SK-N-SH (cell line): ENCODE measurements around the gene MAGI2. TPM values are rescaled to one million over a fixed set of nuclear protein-coding genes. Genes with fewer than 3 reads are reported as not detected.

Experiments used
- CTCF ChIA-PET: fragments of 300-600, 350-600 bp; formaldehyde crosslinking; extraction: SDS; loops from one replicate; lab custom pipeline; 2021; lab: Yijun Ruan, JAX
- POLR2A ChIA-PET: fragments of 350-600 bp; sonication (Branson Sonifier 250); formaldehyde crosslinking; extraction: SDS; loops from one replicate; lab custom pipeline; 2020; ENCODE audit warnings: antibody characterized with exemption, inconsistent platforms; lab: Yijun Ruan, JAX
- DNase-seq: peaks from one replicate; pipeline ENCODE4 v3.0.0; 2012
- H2AFZ ChIP-seq: fragments of 200-600 bp; sonication (generic); 2 replicates; pipeline ENCODE4 v1.8.1; 2016; ENCODE audit warnings: antibody characterized with exemption, mild to moderate bottlenecking, low read depth
- H3F3A ChIP-seq: fragments of 200-600 bp; sonication (generic); replicated peaks from 2 replicates; pipeline ENCODE3; 2016; ENCODE audit warnings: antibody characterized with exemption, mild to moderate bottlenecking; ENCODE audit not compliant: insufficient read depth
- H3K27ac ChIP-seq, 2 experiments: fragments of 200-500 bp in 1 of 2; fragments of 200-600 bp in 1 of 2; sonication (Bioruptor generic) in 1 of 2; sonication (generic), shearing (Covaris generic) in 1 of 2; 2 replicates each; pipeline versions ENCODE4 v1.5.1 to v1.6.1; 2014 to 2016; ENCODE audit warnings: low read depth in 2 of 2, inconsistent platforms in 1 of 2, low read length in 1 of 2, mild to moderate bottlenecking in 1 of 2, mixed read lengths in 1 of 2
- H3K27me3 ChIP-seq: fragments of 200-600 bp; sonication (generic), shearing (Covaris generic); 2 replicates; pipeline ENCODE4 v1.6.1; 2016; ENCODE audit warnings: mixed run types; ENCODE audit not compliant: insufficient read depth
- H3K36me3 ChIP-seq, 2 experiments: fragments of 200-500 bp in 1 of 2; fragments of 200-600 bp in 1 of 2; sonication (Bioruptor generic) in 1 of 2; sonication (generic) in 1 of 2; replicated peaks in 1 of 2; 2 replicates each; pipeline versions ENCODE3 to v1.5.1; 2014 to 2016; ENCODE audit warnings: low read length in 1 of 2, mild to moderate bottlenecking in 1 of 2; ENCODE audit not compliant: insufficient read depth in 2 of 2, control insufficient read depth in 1 of 2
- H3K4me1 ChIP-seq, 2 experiments: fragments of 200-500 bp in 1 of 2; fragments of 200-600 bp in 1 of 2; sonication (Bioruptor generic) in 1 of 2; sonication (generic), shearing (Covaris generic) in 1 of 2; 2 replicates each; pipeline versions ENCODE4 v1.5.1 to v1.6.1; 2014 to 2016; ENCODE audit warnings: low read depth in 1 of 2, low read length in 1 of 2, mixed run types in 1 of 2; ENCODE audit not compliant: insufficient read depth in 2 of 2, control insufficient read depth in 1 of 2
- H3K4me2 ChIP-seq: fragments of 200-600 bp; sonication (generic), shearing (Covaris generic); 2 replicates; pipeline ENCODE4 v1.6.1; 2017; ENCODE audit warnings: mixed run types
- H3K4me3 ChIP-seq, 2 experiments: fragments of 200-500 bp in 1 of 2; fragments of 200-600 bp in 1 of 2; sonication (Bioruptor generic) in 1 of 2; sonication (generic), shearing (Covaris generic) in 1 of 2; 2 replicates each; pipeline versions ENCODE4 v1.5.1 to v1.8.1; 2014 to 2016; ENCODE audit warnings: low read depth in 2 of 2, inconsistent platforms in 1 of 2, low read length in 1 of 2, mild to moderate bottlenecking in 1 of 2, mixed read lengths in 1 of 2, moderate library complexity in 1 of 2
- H3K79me2 ChIP-seq: fragments of 200-600 bp; sonication (generic); 2 replicates; pipeline ENCODE4 v1.8.1; 2017; ENCODE audit warnings: mild to moderate bottlenecking; ENCODE audit not compliant: insufficient read depth
- H3K9ac ChIP-seq: fragments of 200-600 bp; sonication (generic); 2 replicates; pipeline ENCODE4 v1.6.1; 2017; ENCODE audit warnings: mixed run types
- H3K9me2 ChIP-seq: fragments of 200-600 bp; sonication (generic); 2 replicates; pipeline ENCODE4 v1.6.1; 2017; ENCODE audit warnings: mixed run types
- H3K9me3 ChIP-seq: fragments of 200-600 bp; sonication (generic); 2 replicates; pipeline ENCODE4 v1.6.1; 2017; ENCODE audit warnings: mixed run types, mild to moderate bottlenecking, moderate library complexity
- H4K20me1 ChIP-seq: fragments of 200-600 bp; sonication (generic); 2 replicates; pipeline ENCODE4 v1.6.1; 2017; ENCODE audit warnings: mild to moderate bottlenecking, mixed run types; ENCODE audit not compliant: insufficient read depth
- CTCF ChIP-seq: fragments of 200-600 bp; sonication (generic); IDR thresholded peaks from 2 replicates; pipeline ENCODE4 v1.6.1; 2017; ENCODE audit warnings: antibody characterized with exemption, mild to moderate bottlenecking, moderate library complexity
- EP300 ChIP-seq, 2 experiments: IDR thresholded peaks; 2 replicates each; pipeline versions ENCODE4 v1.4.0 to v1.6.1; 2012; ENCODE audit warnings: borderline replicate concordance in 1 of 2, low read depth in 1 of 2, low read length in 1 of 2
- EZH2phosphoT487 ChIP-seq: fragments of 200-600 bp; sonication (generic); IDR thresholded peaks from 2 replicates; pipeline ENCODE4 v1.6.1; 2017; ENCODE audit warnings: low read depth, mixed run types, mild to moderate bottlenecking, antibody characterized with exemption, moderate library complexity, borderline replicate concordance
- FOSL2 ChIP-seq: IDR thresholded peaks from 2 replicates; pipeline ENCODE4 v1.4.0; 2012; ENCODE audit warnings: low read depth, mild to moderate bottlenecking, moderate library complexity, borderline replicate concordance
- FOXJ3 ChIP-seq: sonication (generic); formaldehyde crosslinking; IDR thresholded peaks from 2 replicates; pipeline ENCODE4 v1.5.1; 2020; ENCODE audit warnings: mild to moderate bottlenecking, missing genetic modification reagents
- GABPA ChIP-seq: IDR thresholded peaks from 2 replicates; pipeline ENCODE4 v1.4.0; 2012; ENCODE audit warnings: low read depth, mild to moderate bottlenecking
- GATA2 ChIP-seq: sonication (generic); formaldehyde crosslinking; IDR thresholded peaks from 2 replicates; pipeline ENCODE4 v1.5.0; 2020; ENCODE audit warnings: mild to moderate bottlenecking, missing genetic modification reagents
- IRF3 ChIP-seq: fragments of 150-350 bp; IDR thresholded peaks from 2 replicates; pipeline ENCODE4 v1.6.1; 2016; ENCODE audit warnings: mild to moderate bottlenecking, low read depth, low read length
- MAX ChIP-seq: IDR thresholded peaks from 2 replicates; pipeline ENCODE4 v1.4.0; 2012; ENCODE audit warnings: low read depth
- MEF2A ChIP-seq: IDR thresholded peaks from 2 replicates; pipeline ENCODE4 v1.4.0; 2012; ENCODE audit warnings: low read depth, borderline replicate concordance
- MXI1 ChIP-seq: IDR thresholded peaks from 2 replicates; pipeline ENCODE4 v1.6.1; 2012; ENCODE audit warnings: mild to moderate bottlenecking, low read depth, low read length, improper control_type of control experiment
- POLR2AphosphoS5 ChIP-seq: IDR thresholded peaks from 2 replicates; pipeline ENCODE4 v1.6.1; 2012; ENCODE audit warnings: low read depth, low read length
- RCOR1 ChIP-seq: fragments of 150-350 bp; IDR thresholded peaks from 2 replicates; pipeline ENCODE4 v1.6.1; 2017; ENCODE audit warnings: antibody characterized with exemption, low read length
- RFX5 ChIP-seq: IDR thresholded peaks from 2 replicates; pipeline ENCODE4 v1.6.1; 2012; ENCODE audit warnings: mild to moderate bottlenecking, improper control_type of control experiment, low read length
- RXRA ChIP-seq: IDR thresholded peaks from 2 replicates; pipeline ENCODE4 v1.4.0; 2012; ENCODE audit warnings: low read depth, mild to moderate bottlenecking, borderline replicate concordance
- SIN3A ChIP-seq: IDR thresholded peaks from 2 replicates; pipeline ENCODE4 v1.6.1; 2012; ENCODE audit warnings: low read depth, mild to moderate bottlenecking, low read length, moderate library complexity, borderline replicate concordance
- SMC3 ChIP-seq: IDR thresholded peaks from 2 replicates; pipeline ENCODE4 v1.6.1; 2012; ENCODE audit warnings: low read depth, low read length, improper control_type of control experiment
- TAF1 ChIP-seq: IDR thresholded peaks from 2 replicates; pipeline ENCODE4 v1.6.1; 2012; ENCODE audit warnings: low read depth, mild to moderate bottlenecking, low read length, moderate library complexity, borderline replicate concordance
- ZBTB33 ChIP-seq: IDR thresholded peaks from 2 replicates; pipeline ENCODE4 v1.4.0; 2012; ENCODE audit warnings: low read depth, borderline replicate concordance
- WGBS: methylation state at CpG from one replicate; pipeline ENCODE4 v1.1.6; 2017; ENCODE audit warnings: low lambda C conversion rate; 5-methylcytosine and 5-hydroxymethylcytosine counted together
- polyA plus RNA-seq, 3 experiments: library from polyadenylated mRNA; depleted of rRNA; stranded (reverse); fragments of >200 nt; gene quantifications; 2 replicates each; pipeline ENCODE4 v1.2.3, GENCODE V29; 2012
- TF ChIP-seq, protein P1 (sequence below): IDR thresholded peaks from 2 replicates; pipeline ENCODE4; 2012
- TF ChIP-seq, protein P2 (sequence below): fragments of 150-350 bp; IDR thresholded peaks from 2 replicates; pipeline ENCODE4 v1.6.1; 2017; ENCODE audit warnings: antibody characterized with exemption, low read length, low read depth, borderline replicate concordance

The MAGI2 gene
- polyA plus RNA-seq, 1 of the 3 experiments (the other 2 are of a cell fraction) = 1.1 TPM

GRCh38 chr7:78081888-78082287 lies 1371.6 kb downstream of the MAGI2 start:
- H3K27me3 ChIP-seq = no peaks in the 10 kb centered on the region
- DNase-seq = no peak
- no peak overlapping the region for H3K4me2 ChIP-seq
- no peak overlapping the region for H2AFZ ChIP-seq
- no peak overlapping the region for H3K4me3 ChIP-seq
- no peaks in the 10 kb centered on the region for H3K9me2 ChIP-seq
- H3K27ac ChIP-seq = no peak overlapping the region
- peaks cover 9 to 15% of the 10 kb centered on the region in 2 experiments; a peak in 3 of 4 replicates for H3K4me1 ChIP-seq
- H3K9ac ChIP-seq = no peak overlapping the region
- CTCF ChIA-PET = no interaction called here
- H3K36me3 ChIP-seq = no peaks in the 10 kb centered on the region
- 97% methylated on average over 4 of the region's 4 CpGs for WGBS
- POLR2A ChIA-PET = no interaction called here
- no peaks in the 10 kb centered on the region for H3K9me3 ChIP-seq
- H4K20me1 ChIP-seq = no peaks in the 10 kb centered on the region
- no peaks in the 10 kb centered on the region for H3K79me2 ChIP-seq
- peaks cover 5% of the 10 kb centered on the region for H3F3A ChIP-seq
- no peak for TF ChIP-seq GATA2
- no peak for TF ChIP-seq MXI1
- no peak for TF ChIP-seq MAX
- no peak for TF ChIP-seq POLR2AphosphoS5
- TF ChIP-seq IRF3 = no peak
- no peak for TF ChIP-seq SIN3A
- no peak for TF ChIP-seq GABPA
- TF ChIP-seq MEF2A = no peak
- no peak for TF ChIP-seq RCOR1
- no peak for TF ChIP-seq RFX5
- TF ChIP-seq, protein P1, sequence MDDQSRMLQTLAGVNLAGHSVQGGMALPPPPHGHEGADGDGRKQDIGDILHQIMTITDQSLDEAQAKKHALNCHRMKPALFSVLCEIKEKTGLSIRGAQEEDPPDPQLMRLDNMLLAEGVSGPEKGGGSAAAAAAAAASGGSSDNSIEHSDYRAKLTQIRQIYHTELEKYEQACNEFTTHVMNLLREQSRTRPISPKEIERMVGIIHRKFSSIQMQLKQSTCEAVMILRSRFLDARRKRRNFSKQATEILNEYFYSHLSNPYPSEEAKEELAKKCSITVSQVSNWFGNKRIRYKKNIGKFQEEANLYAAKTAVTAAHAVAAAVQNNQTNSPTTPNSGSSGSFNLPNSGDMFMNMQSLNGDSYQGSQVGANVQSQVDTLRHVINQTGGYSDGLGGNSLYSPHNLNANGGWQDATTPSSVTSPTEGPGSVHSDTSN = no peak
- TF ChIP-seq TAF1 = no peak
- no peak for TF ChIP-seq RXRA
- TF ChIP-seq, protein P2, sequence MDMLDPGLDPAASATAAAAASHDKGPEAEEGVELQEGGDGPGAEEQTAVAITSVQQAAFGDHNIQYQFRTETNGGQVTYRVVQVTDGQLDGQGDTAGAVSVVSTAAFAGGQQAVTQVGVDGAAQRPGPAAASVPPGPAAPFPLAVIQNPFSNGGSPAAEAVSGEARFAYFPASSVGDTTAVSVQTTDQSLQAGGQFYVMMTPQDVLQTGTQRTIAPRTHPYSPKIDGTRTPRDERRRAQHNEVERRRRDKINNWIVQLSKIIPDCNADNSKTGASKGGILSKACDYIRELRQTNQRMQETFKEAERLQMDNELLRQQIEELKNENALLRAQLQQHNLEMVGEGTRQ = no peak
- TF ChIP-seq EP300 (IDR thresholded peaks at IDR 0.05; ENCODE audit: borderline replicate concordance in 1 of 2, low read depth in 1 of 2, low read length in 1 of 2) = no peak
- TF ChIP-seq EZH2phosphoT487 = no peak
- TF ChIP-seq, all 33 proteins: peak for 0

DNA sequence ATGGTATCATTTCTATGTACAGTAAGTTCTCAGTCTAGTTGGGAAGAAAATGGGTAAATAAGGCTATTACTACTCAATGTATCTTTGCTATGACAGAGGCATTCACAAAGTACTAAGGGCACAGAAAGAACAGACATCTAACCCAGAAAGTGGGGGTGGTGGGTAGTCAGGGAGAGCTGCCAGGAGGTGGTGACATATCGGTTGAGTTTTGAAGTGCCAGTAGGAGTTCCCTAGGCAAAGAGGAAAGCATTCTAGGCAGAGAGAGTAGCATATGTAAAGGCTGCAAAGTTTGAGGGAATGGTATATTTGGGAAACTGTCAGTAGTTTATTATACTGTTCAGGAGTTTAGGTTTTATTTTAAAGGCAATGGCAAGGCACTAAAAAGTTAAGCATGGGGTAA lies 1372.1 kb downstream of the MAGI2 start:
- Histone ChIP-seq H3K79me2 (no peaks in the 10 kb centered on the region), H3K4me1 (peaks cover 9 to 15% of the 10 kb centered on the region in 2 experiments; a peak in 3 of 4 replicates), H3K27ac (no peak overlapping the region), H3K4me2 (no peak overlapping the region), H3K9me3 (no peaks in the 10 kb centered on the region), H4K20me1 (no peaks in the 10 kb centered on the region), H3K36me3 (no peaks in the 10 kb centered on the region), H3K9ac (no peak overlapping the region), H3K4me3 (no peak overlapping the region), H3K27me3 (no peaks in the 10 kb centered on the region), H3F3A (peaks cover 5% of the 10 kb centered on the region), H3K9me2 (no peaks in the 10 kb centered on the region), H2AFZ (no peak overlapping the region)
- TF ChIP-seq SMC3 (no peak), CTCF (no peak), EZH2phosphoT487 (no peak), EP300 (IDR thresholded peaks at IDR 0.05; ENCODE audit: borderline replicate concordance in 1 of 2, low read depth in 1 of 2, low read length in 1 of 2) (no peak), ZBTB33 (no peak), FOSL2 (no peak), FOXJ3 (no peak)
- no peak for DNase-seq
- CTCF ChIA-PET = interaction anchor here (1.5 kb wide), 1 partner anchor 61 kb away, joined by 6 read pairs; no protein-coding TSS in a partner anchor
- POLR2A ChIA-PET = no interaction called here
- 90% methylated on average over 1 of the region's 1 CpG for WGBS
